ENCODE measurements around the gene TBL2. TPM values are rescaled to one million over a fixed set of nuclear protein-coding genes. Genes with fewer than 3 reads are reported as not detected.

The TBL2 gene
- total and polyA plus RNA-seq, 7 donors: 5.4 to 29.6 (median 25.2) TPM

Other genes with a start within 250 kb of the TBL2 start
- gene FZD9, start 144.8 kb downstream of the TBL2 start, total RNA-seq: 1 to 10 TPM in 1 of 4 donors, under 1 TPM in 3; 0.28 to 2.1 (median 0.70) TPM
- gene FZD9, start 144.8 kb downstream of the TBL2 start, polyA plus RNA-seq: under 1 TPM in 1 of 3 donors, not detected in 2; 0.20 TPM
- gene BAZ1B, start 56.3 kb downstream of the TBL2 start, total RNA-seq: 10 to 100 TPM; 47.2 to 67.3 (median 53.5) TPM
- gene BAZ1B, start 56.3 kb downstream of the TBL2 start, polyA plus RNA-seq: 10 to 100 TPM; 13.8 to 33.4 (median 17.1) TPM
- 100 to 1,000 TPM; 113 to 155 (median 129) TPM for gene BCL7B, start 20.9 kb downstream of the TBL2 start, total RNA-seq
- 100 to 1,000 TPM in 1 of 3 donors, 10 to 100 TPM in 2; 58.1 to 114 (median 95.7) TPM for gene BCL7B, start 20.9 kb downstream of the TBL2 start, polyA plus RNA-seq
- gene MLXIPL, start 45.9 kb upstream of the TBL2 start, total RNA-seq: 10 to 100 TPM in 2 of 4 donors, 1 to 10 TPM in 2; 2.5 to 15.0 (median 10.8) TPM
- gene MLXIPL, start 45.9 kb upstream of the TBL2 start, polyA plus RNA-seq: 10 to 100 TPM in 1 of 3 donors, 1 to 10 TPM in 2; 1.6 to 11.9 (median 4.8) TPM
- gene VPS37D, start 89.3 kb upstream of the TBL2 start, total RNA-seq: 1 to 10 TPM; 1.6 to 8.7 (median 4.4) TPM
- 1 to 10 TPM in 1 of 3 donors, under 1 TPM in 1, not detected in 1; 0.60 to 1.0 TPM for gene VPS37D, start 89.3 kb upstream of the TBL2 start, polyA plus RNA-seq
- gene DNAJC30, start 104.9 kb upstream of the TBL2 start, total RNA-seq: 1 to 10 TPM; 3.3 to 7.6 (median 5.8) TPM
- 1 to 10 TPM; 5.1 to 9.4 (median 6.6) TPM for gene DNAJC30, start 104.9 kb upstream of the TBL2 start, polyA plus RNA-seq
- 10 to 100 TPM; 36.8 to 42.4 (median 39.0) TPM for gene BUD23, start 105.0 kb upstream of the TBL2 start, total RNA-seq
- gene BUD23, start 105.0 kb upstream of the TBL2 start, polyA plus RNA-seq: 10 to 100 TPM; 34.2 to 86.8 (median 36.0) TPM
- gene STX1A, start 141.1 kb upstream of the TBL2 start, total RNA-seq: 10 to 100 TPM; 16.1 to 24.6 (median 19.8) TPM
- 1 to 10 TPM; 1.8 to 5.7 (median 2.4) TPM for gene STX1A, start 141.1 kb upstream of the TBL2 start, polyA plus RNA-seq
- gene ABHD11, start 160.2 kb upstream of the TBL2 start, total RNA-seq: 10 to 100 TPM in 2 of 4 donors, 1 to 10 TPM in 2; 5.4 to 13.0 (median 9.2) TPM
- gene ABHD11, start 160.2 kb upstream of the TBL2 start, polyA plus RNA-seq: 10 to 100 TPM; 79.3 to 91.3 (median 81.7) TPM
- 1 to 10 TPM in 1 of 4 donors, under 1 TPM in 1, not detected in 2; 0.71 to 1.1 TPM for gene CLDN3, start 191.7 kb upstream of the TBL2 start, total RNA-seq
- 100 to 1,000 TPM; 174 to 705 (median 231) TPM for gene CLDN3, start 191.7 kb upstream of the TBL2 start, polyA plus RNA-seq